Ascending aorta (tissue), 2 donors: ENCODE measurements around the gene SERBP1. TPM values are rescaled to one million over a fixed set of nuclear protein-coding genes. Genes with fewer than 3 reads are reported as not detected.

Source experiments
- DNase-seq, 2 donors: peaks; one replicate each; pipeline ENCODE4 v3.0.0-alpha.2; 2019; ENCODE audit warnings: low spot score in 2 of 2
- H3K27ac ChIP-seq, 2 donors: fragments of 200-600 bp; sonication (generic); one replicate each; pipeline ENCODE4 v1.5.1; 2016 to 2017; ENCODE audit warnings: mild to moderate bottlenecking in 1 of 2
- H3K27me3 ChIP-seq: fragments of 200-600 bp; sonication (generic); one replicate; pipeline ENCODE4 v1.5.1; 2017
- H3K36me3 ChIP-seq, 2 donors: fragments of 200-600 bp; sonication (generic); one replicate each; pipeline ENCODE4 v1.5.1; 2016
- H3K4me1 ChIP-seq, 2 donors: fragments of 200-600 bp; sonication (generic); one replicate each; pipeline ENCODE4 v1.5.1; 2016 to 2017; ENCODE audit warnings: mild to moderate bottlenecking in 1 of 2
- H3K4me3 ChIP-seq, 2 donors: fragments of 200-600 bp; sonication (generic); one replicate each; pipeline ENCODE4 v1.5.1; 2016 to 2017; ENCODE audit warnings: mild to moderate bottlenecking in 1 of 2
- H3K9me3 ChIP-seq, 2 donors: fragments of 200-600 bp; sonication (generic); one replicate each; pipeline ENCODE4 v1.5.1; 2016
- CTCF ChIP-seq, 3 experiments: fragments of 200-600 bp in 2 of 3; fragments of 450-650 bp in 1 of 3; sonication (generic) in 2 of 3; IDR thresholded peaks; one replicate each; pipeline ENCODE4 v1.5.1; 2016 to 2019; ENCODE audit warnings: antibody characterized with exemption in 3 of 3, mild to moderate bottlenecking in 1 of 3, moderate library complexity in 1 of 3
- intact Hi-C: fragments of 100-400 bp; cut with DNase I; formaldehyde crosslinking; loops from one replicate; pipeline ENCODE4 v1.15.1; 2023
- total RNA-seq: library from RNA; depleted of rRNA; stranded (reverse); fragments of >200 nt; gene quantifications from one replicate; pipeline ENCODE4 v1.1.0, GENCODE V29; 2016

SERBP1 gene
- total RNA-seq, 1 donor from 2014 or later, result 125 TPM

GRCh38 chr1:67368046-67368514 lies 62.1 kb downstream of the SERBP1 start:
- no peak for TF ChIP-seq CTCF (IDR thresholded peaks at IDR 0.05)
- intact Hi-C loops, result no loop called here
- no peak overlapping the region for H3K4me3 ChIP-seq
- no peaks in the 10 kb centered on the region for H3K4me1 ChIP-seq
- no peak for DNase-seq
- no peaks in the 10 kb centered on the region for H3K9me3 ChIP-seq
- H3K27ac ChIP-seq, result no peak overlapping the region
- no peaks in the 10 kb centered on the region for H3K36me3 ChIP-seq
- H3K27me3 ChIP-seq, result no peaks in the 10 kb centered on the region

GRCh38 chr1:67367370-67368045 lies 62.7 kb downstream of the SERBP1 start:
- H3K4me3 ChIP-seq, result no peak overlapping the region
- H3K27ac ChIP-seq, result no peak overlapping the region
- no peak for DNase-seq
- H3K36me3 ChIP-seq, result no peaks in the 10 kb centered on the region
- no peaks in the 10 kb centered on the region for H3K27me3 ChIP-seq
- H3K9me3 ChIP-seq, result no peaks in the 10 kb centered on the region
- intact Hi-C loops, result no loop called here
- no peaks in the 10 kb centered on the region for H3K4me1 ChIP-seq
- TF ChIP-seq CTCF (IDR thresholded peaks at IDR 0.05), result no peak

GRCh38 chr1:67361641-67362040 lies 68.6 kb downstream of the SERBP1 start:
- TF ChIP-seq CTCF (IDR thresholded peaks at IDR 0.05), result no peak

GRCh38 chr1:67359592-67359991 lies 70.6 kb downstream of the SERBP1 start:
- Histone ChIP-seq H3K9me3 (no peaks in the 10 kb centered on the region), H3K27ac (no peak overlapping the region), H3K36me3 (no peaks in the 10 kb centered on the region), H3K4me3 (no peak overlapping the region), H3K4me1 (no peaks in the 10 kb centered on the region), H3K27me3 (no peaks in the 10 kb centered on the region)
- DNase-seq, result no peak
- intact Hi-C loops, result no loop called here
- no peak for TF ChIP-seq CTCF (IDR thresholded peaks at IDR 0.05)

More at GRCh38 chr1:67361641-67362040, 68.6 kb downstream of the SERBP1 start:
- Histone ChIP-seq H3K27me3 (no peaks in the 10 kb centered on the region), H3K9me3 (no peaks in the 10 kb centered on the region), H3K4me1 (no peaks in the 10 kb centered on the region), H3K4me3 (no peak overlapping the region), H3K27ac (no peak overlapping the region), H3K36me3 (no peaks in the 10 kb centered on the region)
- DNase-seq, result no peak
- intact Hi-C loops, result no loop called here

Other genes starting within 250 kb of the SERBP1 start
- not detected for gene IL12RB2, start 122.5 kb downstream of the SERBP1 start, total RNA-seq